Neural cell (in vitro differentiated cells): ENCODE data around the gene NCOA5. TPM values are rescaled to one million over a fixed set of nuclear protein-coding genes. Genes with fewer than 3 reads are reported as not detected.

Experiments used
- H2AFZ ChIP-seq: fragments of 200-600, 300-800 bp; sonication (generic), shearing (Covaris generic); 2 replicates; pipeline ENCODE4 v1.6.0; 2014; ENCODE audit warnings: low read depth, mild to moderate bottlenecking, antibody characterized with exemption, low read length, moderate library complexity
- H3F3A ChIP-seq: fragments of 200-600 bp; shearing (Covaris generic); 2 replicates; pipeline ENCODE4 v1.6.1; 2016; ENCODE audit warnings: mild to moderate bottlenecking, moderate library complexity, mixed read lengths, antibody characterized with exemption, low read length; ENCODE audit not compliant: insufficient read depth, poor library complexity, severe bottlenecking
- H3K27ac ChIP-seq: fragments of 200-600, 300-800 bp; sonication (generic), shearing (Covaris generic); 2 replicates; pipeline ENCODE4 v1.5.1; 2014; ENCODE audit warnings: mild to moderate bottlenecking, low read length, moderate library complexity
- H3K27me3 ChIP-seq: fragments of 300-800, 200-600 bp; sonication (generic), shearing (Covaris generic); 2 replicates; pipeline ENCODE4 v1.6.0; 2014; ENCODE audit warnings: mild to moderate bottlenecking, low read depth, low read length, moderate library complexity; ENCODE audit not compliant: insufficient read depth
- H3K36me3 ChIP-seq: fragments of 300-800, 200-600 bp; sonication (generic), shearing (Covaris generic); 2 replicates; pipeline ENCODE4 v1.5.1; 2014; ENCODE audit warnings: mild to moderate bottlenecking, antibody characterized with exemption, low read length, moderate library complexity; ENCODE audit not compliant: insufficient read depth
- H3K4me2 ChIP-seq: fragments of 300-800, 200-600 bp; sonication (generic), shearing (Covaris generic); 2 replicates; pipeline ENCODE4 v1.6.0; 2014; ENCODE audit warnings: mild to moderate bottlenecking, low read length
- H3K4me3 ChIP-seq: fragments of 300-800, 200-600 bp; sonication (generic), shearing (Covaris generic); 2 replicates; pipeline ENCODE4 v1.5.1; 2014; ENCODE audit warnings: mild to moderate bottlenecking, low read length, moderate library complexity
- H3K79me2 ChIP-seq: fragments of 200-600 bp; shearing (Covaris generic); replicated peaks from 2 replicates; pipeline ENCODE4 v1.6.0; 2014; ENCODE audit warnings: mild to moderate bottlenecking, low read length, moderate library complexity; ENCODE audit not compliant: insufficient read depth
- H3K9ac ChIP-seq: fragments of 300-800, 200-600 bp; sonication (generic), shearing (Covaris generic); 2 replicates; pipeline ENCODE4 v1.6.1; 2016; ENCODE audit warnings: mild to moderate bottlenecking, low read length, mixed read lengths
- H3K9me2 ChIP-seq: fragments of 200-600 bp; shearing (Covaris generic); 2 replicates; pipeline ENCODE4 v1.6.1; 2016; ENCODE audit warnings: mild to moderate bottlenecking, low read length, mixed read lengths; ENCODE audit not compliant: insufficient read depth
- H3K9me3 ChIP-seq: fragments of 200-600, 300-800 bp; sonication (generic), shearing (Covaris generic); 2 replicates; pipeline ENCODE4 v1.6.1; 2016; ENCODE audit warnings: mild to moderate bottlenecking, mixed run types, low read length, moderate library complexity, mixed read lengths
- H4K20me1 ChIP-seq: fragments of 200-600 bp; shearing (Covaris generic); 2 replicates; pipeline ENCODE4 v1.6.1; 2016; ENCODE audit warnings: mild to moderate bottlenecking, mixed run types; ENCODE audit not compliant: insufficient read depth
- CTCF ChIP-seq: fragments of 450-650 bp; IDR thresholded peaks from 2 replicates; pipeline ENCODE4 v1.5.1; 2014; ENCODE audit warnings: antibody characterized with exemption, mild to moderate bottlenecking, moderate library complexity; ENCODE audit not compliant: poor library complexity, severe bottlenecking
- EP300 ChIP-seq: fragments of 450-650 bp; conservative IDR thresholded peaks from 2 replicates; pipeline ENCODE4 v1.6.1; 2014; ENCODE audit warnings: antibody characterized with exemption, mild to moderate bottlenecking, moderate library complexity; ENCODE audit not compliant: poor library complexity, severe bottlenecking
- EZH2 ChIP-seq: fragments of 200-600, 300-800 bp; shearing (Covaris generic), sonication (generic); IDR thresholded peaks from 2 replicates; pipeline ENCODE4 v1.6.1; 2014; ENCODE audit warnings: antibody characterized with exemption, low read length, borderline replicate concordance, mild to moderate bottlenecking; ENCODE audit not compliant: insufficient read depth, poor library complexity, severe bottlenecking
- MXI1 ChIP-seq: fragments of 450-650 bp; conservative IDR thresholded peaks from 2 replicates; pipeline ENCODE4 v1.6.1; 2014; ENCODE audit warnings: antibody characterized with exemption, mild to moderate bottlenecking; ENCODE audit not compliant: poor library complexity, severe bottlenecking
- POLR2AphosphoS5 ChIP-seq: IDR thresholded peaks from 2 replicates; pipeline ENCODE4 v1.6.1; 2012
- REST ChIP-seq: IDR thresholded peaks from 2 replicates; pipeline ENCODE4 v1.6.1; 2012; ENCODE audit warnings: borderline replicate concordance
- SMC3 ChIP-seq: fragments of 450-650 bp; conservative IDR thresholded peaks from 2 replicates; pipeline ENCODE4 v1.6.1; 2014; ENCODE audit warnings: antibody characterized with exemption, mild to moderate bottlenecking, moderate library complexity; ENCODE audit not compliant: poor library complexity
- TAF1 ChIP-seq: IDR thresholded peaks from 2 replicates; pipeline ENCODE4 v1.6.1; 2012; ENCODE audit warnings: low read depth
- polyA plus RNA-seq: library from polyadenylated mRNA; depleted of rRNA; stranded (reverse); fragments of >200 nt; gene quantifications from 2 replicates; pipeline ENCODE4 v1.2.3, GENCODE V29; 2014

The NCOA5 gene
- polyA plus RNA-seq, 1 donor from 2014 or later: 29.9 TPM

GRCh38 chr20:46017272-46017671 lies 72.5 kb downstream of the NCOA5 start:
- Histone ChIP-seq H3K9ac (no peak overlapping the region), H3K4me2 (no peak overlapping the region), H2AFZ (no peak overlapping the region), H3K36me3 (no peaks in the 10 kb centered on the region), H3F3A (no peaks in the 10 kb centered on the region), H3K9me2 (no peaks in the 10 kb centered on the region), H3K27ac (no peak overlapping the region), H3K27me3 (peaks cover 15% of the 10 kb centered on the region), H3K4me3 (no peak overlapping the region), H3K9me3 (no peaks in the 10 kb centered on the region), H3K79me2 (no peaks in the 10 kb centered on the region), H4K20me1 (no peaks in the 10 kb centered on the region)
- TF ChIP-seq MXI1 (no peak), CTCF (no peak)

- no peak overlapping the region for H2AFZ ChIP-seq
- TF ChIP-seq SMC3: peak; percentile 7
- TF ChIP-seq REST: no peak
- H3K4me2 ChIP-seq: no peak overlapping the region
Measured at GRCh38 chr20:46014517-46015396, 75.0 kb downstream of the NCOA5 start.

GRCh38 chr20:46013829-46014516 lies 75.8 kb downstream of the NCOA5 start:
- Histone ChIP-seq H2AFZ (no peak overlapping the region), H3K79me2 (no peaks in the 10 kb centered on the region), H3K4me2 (no peak overlapping the region), H3K9me3 (no peaks in the 10 kb centered on the region), H3K4me3 (peak overlapping the region; percentile 21), H3K27ac (no peak overlapping the region), H3K9me2 (no peaks in the 10 kb centered on the region), H3F3A (no peaks in the 10 kb centered on the region), H3K27me3 (peaks cover 15% of the 10 kb centered on the region), H3K36me3 (no peaks in the 10 kb centered on the region), H4K20me1 (no peaks in the 10 kb centered on the region), H3K9ac (no peak overlapping the region)
- TF ChIP-seq REST (no peak), MXI1 (peak; percentile 37), TAF1 (no peak), EZH2 (no peak), SMC3 (peak; percentile 81), EP300 (no peak), POLR2AphosphoS5 (no peak), CTCF (peak; percentile 86)

More at GRCh38 chr20:46014517-46015396, 75.0 kb downstream of the NCOA5 start:
- H3K27ac ChIP-seq: no peak overlapping the region
- H3K9me2 ChIP-seq: no peaks in the 10 kb centered on the region
- no peaks in the 10 kb centered on the region for H3K79me2 ChIP-seq
- no peaks in the 10 kb centered on the region for H4K20me1 ChIP-seq
- H3K27me3 ChIP-seq: peaks cover 15% of the 10 kb centered on the region
- H3F3A ChIP-seq: no peaks in the 10 kb centered on the region
- no peaks in the 10 kb centered on the region for H3K36me3 ChIP-seq
- no peak overlapping the region for H3K4me3 ChIP-seq
- no peak overlapping the region for H3K9ac ChIP-seq
- no peaks in the 10 kb centered on the region for H3K9me3 ChIP-seq
